Measurements from ENCODE around the gene ITGA1. TPM values are rescaled to one million over a fixed set of nuclear protein-coding genes. Genes with fewer than 3 reads are reported as not detected.
A peak's percentile ranks its signal among the peaks of the same experiment; 100 is the strongest.

ITGA1 gene
- total and polyA plus RNA-seq, 2 donors (not counting 1 experiment from before 2014, with no cell fraction given) = 12.6 to 115 TPM

DNA sequence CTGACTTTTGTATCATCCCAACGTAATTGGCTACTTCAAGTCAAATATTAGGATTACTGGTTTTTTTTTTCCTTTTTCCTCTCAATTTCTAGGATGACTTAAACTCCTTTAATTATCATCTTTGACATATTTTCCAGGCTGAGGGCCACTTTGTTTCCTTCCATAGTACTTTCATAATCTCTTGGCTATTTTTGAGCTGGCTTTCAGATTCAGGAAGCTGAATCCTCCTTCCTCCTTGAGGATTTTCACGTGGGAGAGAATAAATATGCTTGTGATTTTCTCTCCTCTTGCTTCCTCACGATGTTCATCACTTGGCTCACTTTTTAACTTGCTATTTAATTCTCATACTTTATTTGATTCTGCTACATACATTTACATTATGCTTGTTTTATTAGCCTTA is 88.1 kb downstream of the ITGA1 start:
- Histone ChIP-seq H4K20me1 (ENCODE audit: control insufficient read depth, extremely low read depth, insufficient read depth, low read length) (no peaks in the 10 kb centered on the region), H3K27ac (ENCODE audit: insufficient read depth, low read length) (no peak overlapping the region), H3K9ac (ENCODE audit: insufficient read depth, low read length) (no peak overlapping the region), H3K4me3 (replicated peaks in 1 of 4; ENCODE audit: control extremely low read depth in 1 of 4, insufficient read depth in 1 of 4, low read depth in 3 of 4, low read length in 4 of 4) (no peak overlapping the region), H3K4me1 (ENCODE audit: control insufficient read depth, extremely low read depth, insufficient read depth, low read length) (no peaks in the 10 kb centered on the region), H3K9me3 (ENCODE audit: control insufficient read depth, insufficient read depth, low read depth, low read length) (no peaks in the 10 kb centered on the region), H3K27me3 (ENCODE audit: control insufficient read depth, insufficient read depth, low read length) (no peaks in the 10 kb centered on the region), H3K4me2 (ENCODE audit: extremely low read depth, insufficient read depth, low read length) (no peak overlapping the region), H3K36me3 (ENCODE audit: control insufficient read depth, insufficient read depth, low read length) (no peaks in the 10 kb centered on the region), H3K79me2 (ENCODE audit: control insufficient read depth, insufficient read depth, low read length) (no peaks in the 10 kb centered on the region), H2AFZ (ENCODE audit: low read length) (no peak overlapping the region)
- no peak for TF ChIP-seq EZH2 (IDR thresholded peaks at IDR 0.05; ENCODE audit: low read length, missing control alignments)
- TF ChIP-seq, protein P1, sequence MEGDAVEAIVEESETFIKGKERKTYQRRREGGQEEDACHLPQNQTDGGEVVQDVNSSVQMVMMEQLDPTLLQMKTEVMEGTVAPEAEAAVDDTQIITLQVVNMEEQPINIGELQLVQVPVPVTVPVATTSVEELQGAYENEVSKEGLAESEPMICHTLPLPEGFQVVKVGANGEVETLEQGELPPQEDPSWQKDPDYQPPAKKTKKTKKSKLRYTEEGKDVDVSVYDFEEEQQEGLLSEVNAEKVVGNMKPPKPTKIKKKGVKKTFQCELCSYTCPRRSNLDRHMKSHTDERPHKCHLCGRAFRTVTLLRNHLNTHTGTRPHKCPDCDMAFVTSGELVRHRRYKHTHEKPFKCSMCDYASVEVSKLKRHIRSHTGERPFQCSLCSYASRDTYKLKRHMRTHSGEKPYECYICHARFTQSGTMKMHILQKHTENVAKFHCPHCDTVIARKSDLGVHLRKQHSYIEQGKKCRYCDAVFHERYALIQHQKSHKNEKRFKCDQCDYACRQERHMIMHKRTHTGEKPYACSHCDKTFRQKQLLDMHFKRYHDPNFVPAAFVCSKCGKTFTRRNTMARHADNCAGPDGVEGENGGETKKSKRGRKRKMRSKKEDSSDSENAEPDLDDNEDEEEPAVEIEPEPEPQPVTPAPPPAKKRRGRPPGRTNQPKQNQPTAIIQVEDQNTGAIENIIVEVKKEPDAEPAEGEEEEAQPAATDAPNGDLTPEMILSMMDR (conservative IDR thresholded peaks at IDR 0.05 in 1 of 2, IDR thresholded peaks at IDR 0.05 in 1 of 2; ENCODE audit: low read depth in 1 of 2, low read length in 2 of 2) = no peak
- DNase-seq (ENCODE audit: low read depth in 2 of 2) = no peak

DNA sequence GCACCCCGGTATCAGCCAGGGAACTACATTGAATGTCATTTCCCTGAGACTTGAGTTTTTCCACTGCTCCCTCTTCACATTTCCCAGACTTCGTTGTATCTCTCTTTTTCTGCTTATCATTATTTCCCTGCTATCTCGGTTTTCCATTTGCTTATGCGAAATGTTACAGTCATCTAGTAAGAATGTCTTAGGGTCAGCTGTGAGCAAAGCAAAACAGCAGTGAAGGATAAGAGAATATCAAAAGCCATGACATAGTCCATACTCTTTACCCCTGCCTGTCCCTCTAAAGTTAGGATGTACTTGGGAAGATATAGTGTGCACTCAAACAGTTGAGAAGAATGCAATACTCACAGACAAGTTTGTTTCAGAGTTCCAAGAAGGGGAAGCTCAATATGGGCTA is 88.7 kb downstream of the ITGA1 start:
- H3K27ac ChIP-seq (ENCODE audit: insufficient read depth, low read length) = no peak overlapping the region
- no peaks in the 10 kb centered on the region for H3K9me3 ChIP-seq (ENCODE audit: control insufficient read depth, insufficient read depth, low read depth, low read length)
- H3K36me3 ChIP-seq (ENCODE audit: control insufficient read depth, insufficient read depth, low read length) = no peaks in the 10 kb centered on the region
- peak; percentile 36 to 78 for DNase-seq (ENCODE audit: low read depth in 2 of 2)
- no peaks in the 10 kb centered on the region for H3K27me3 ChIP-seq (ENCODE audit: control insufficient read depth, insufficient read depth, low read length)
- H3K4me1 ChIP-seq (ENCODE audit: control insufficient read depth, extremely low read depth, insufficient read depth, low read length) = no peaks in the 10 kb centered on the region
- no peaks in the 10 kb centered on the region for H3K79me2 ChIP-seq (ENCODE audit: control insufficient read depth, insufficient read depth, low read length)
- no peak overlapping the region for H3K4me3 ChIP-seq (replicated peaks in 1 of 4; ENCODE audit: control extremely low read depth in 1 of 4, insufficient read depth in 1 of 4, low read depth in 3 of 4, low read length in 4 of 4)
- H3K4me2 ChIP-seq (ENCODE audit: extremely low read depth, insufficient read depth, low read length) = no peak overlapping the region
- no peak overlapping the region for H2AFZ ChIP-seq (ENCODE audit: low read length)
- H4K20me1 ChIP-seq (ENCODE audit: control insufficient read depth, extremely low read depth, insufficient read depth, low read length) = no peaks in the 10 kb centered on the region
- TF ChIP-seq, protein P1 (conservative IDR thresholded peaks at IDR 0.05 in 1 of 2, IDR thresholded peaks at IDR 0.05 in 1 of 2; ENCODE audit: low read depth in 1 of 2, low read length in 2 of 2) = no peak
- no peak for TF ChIP-seq EZH2 (IDR thresholded peaks at IDR 0.05; ENCODE audit: low read length, missing control alignments)
- H3K9ac ChIP-seq (ENCODE audit: insufficient read depth, low read length) = no peak overlapping the region

DNA sequence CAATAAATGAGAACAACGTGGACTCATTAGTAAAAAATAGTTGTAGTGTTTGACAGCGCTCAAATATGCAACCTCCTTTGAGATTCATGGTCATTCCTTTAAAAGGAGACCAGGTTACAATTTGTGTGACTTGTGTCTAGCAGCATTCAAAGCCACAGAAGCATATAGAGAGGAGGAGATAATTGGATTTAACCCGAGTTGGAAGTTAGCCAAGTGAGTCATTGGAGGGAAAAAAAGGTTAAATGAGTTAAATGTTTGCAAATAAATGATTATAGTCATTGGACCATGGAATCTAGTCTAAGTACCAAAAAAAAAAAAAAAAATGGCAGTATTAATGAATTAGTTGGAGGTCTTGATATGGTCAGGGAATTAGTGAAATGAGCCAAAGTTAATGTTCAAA is 90.9 kb downstream of the ITGA1 start:
- TF ChIP-seq, protein P1 (conservative IDR thresholded peaks at IDR 0.05 in 1 of 2, IDR thresholded peaks at IDR 0.05 in 1 of 2; ENCODE audit: low read depth in 1 of 2, low read length in 2 of 2) = no peak
- no peak for TF ChIP-seq EZH2 (IDR thresholded peaks at IDR 0.05; ENCODE audit: low read length, missing control alignments)
- H3K4me3 ChIP-seq (replicated peaks in 1 of 4; ENCODE audit: control extremely low read depth in 1 of 4, insufficient read depth in 1 of 4, low read depth in 3 of 4, low read length in 4 of 4) = no peak overlapping the region
- DNase-seq (ENCODE audit: low read depth in 2 of 2) = peak; percentile 57 to 63
- H3K79me2 ChIP-seq (ENCODE audit: control insufficient read depth, insufficient read depth, low read length) = no peaks in the 10 kb centered on the region
- H3K27ac ChIP-seq (ENCODE audit: insufficient read depth, low read length) = no peak overlapping the region
- no peak overlapping the region for H3K4me2 ChIP-seq (ENCODE audit: extremely low read depth, insufficient read depth, low read length)
- H2AFZ ChIP-seq (ENCODE audit: low read length) = no peak overlapping the region
- H3K27me3 ChIP-seq (ENCODE audit: control insufficient read depth, insufficient read depth, low read length) = no peaks in the 10 kb centered on the region
- H3K9me3 ChIP-seq (ENCODE audit: control insufficient read depth, insufficient read depth, low read depth, low read length) = no peaks in the 10 kb centered on the region
- no peaks in the 10 kb centered on the region for H3K36me3 ChIP-seq (ENCODE audit: control insufficient read depth, insufficient read depth, low read length)
- H3K9ac ChIP-seq (ENCODE audit: insufficient read depth, low read length) = no peak overlapping the region
- H4K20me1 ChIP-seq (ENCODE audit: control insufficient read depth, extremely low read depth, insufficient read depth, low read length) = no peaks in the 10 kb centered on the region
- no peaks in the 10 kb centered on the region for H3K4me1 ChIP-seq (ENCODE audit: control insufficient read depth, extremely low read depth, insufficient read depth, low read length)
